H9 (cell line): ENCODE data around the gene SLC22A16. TPM values are rescaled to one million over a fixed set of nuclear protein-coding genes. Genes with fewer than 3 reads are reported as not detected.

ENCODE experiments used
- DNase-seq: peaks from one replicate; pipeline ENCODE4 v3.0.0-alpha.2; 2017
- H2AFZ ChIP-seq: one replicate; pipeline ENCODE4 v1.6.1; 2013; ENCODE audit warnings: mild to moderate bottlenecking, low read length, control low read depth, moderate library complexity
- H2AK5ac ChIP-seq: 2 replicates; pipeline ENCODE4 v1.6.1; 2013; ENCODE audit warnings: low read length, control low read depth, mixed read lengths; ENCODE audit not compliant: insufficient read length
- H2BK120ac ChIP-seq: one replicate; pipeline ENCODE4 v1.6.1; 2013; ENCODE audit warnings: low read depth, mild to moderate bottlenecking, low read length, control low read depth, inconsistent platforms; ENCODE audit not compliant: poor library complexity, severe bottlenecking
- H2BK12ac ChIP-seq: 2 replicates; pipeline ENCODE4 v1.6.1; 2013; ENCODE audit warnings: low read length, control low read depth, mixed read lengths, low read depth; ENCODE audit not compliant: insufficient read length
- H2BK15ac ChIP-seq: 2 replicates; pipeline ENCODE4 v1.6.1; 2013; ENCODE audit warnings: low read depth, low read length, control low read depth
- H2BK20ac ChIP-seq: one replicate; pipeline ENCODE4 v1.6.1; 2013; ENCODE audit warnings: low read depth, mild to moderate bottlenecking, low read length, control low read depth, inconsistent platforms; ENCODE audit not compliant: poor library complexity, severe bottlenecking
- H2BK5ac ChIP-seq: 2 replicates; pipeline ENCODE4 v1.6.1; 2013; ENCODE audit warnings: low read length, control low read depth, mixed read lengths; ENCODE audit not compliant: insufficient read length
- H3K14ac ChIP-seq: 2 replicates; pipeline ENCODE4 v1.6.1; 2013; ENCODE audit warnings: low read length, control low read depth; ENCODE audit not compliant: insufficient read depth
- H3K18ac ChIP-seq: 2 replicates; pipeline ENCODE4 v1.6.1; 2013; ENCODE audit warnings: low read depth, mild to moderate bottlenecking, mixed read lengths, low read length, control low read depth; ENCODE audit not compliant: insufficient read length
- H3K23ac ChIP-seq: 2 replicates; pipeline ENCODE4 v1.6.1; 2013; ENCODE audit warnings: low read length, control low read depth, mixed read lengths, low read depth; ENCODE audit not compliant: insufficient read length
- H3K23me2 ChIP-seq: 2 replicates; pipeline ENCODE4 v1.6.1; 2013; ENCODE audit warnings: low read depth, mild to moderate bottlenecking, mixed read lengths, low read length, control low read depth; ENCODE audit not compliant: insufficient read length, poor library complexity, severe bottlenecking
- H3K27ac ChIP-seq: 2 replicates; pipeline ENCODE4 v1.5.1; 2013; ENCODE audit warnings: low read length, control low read depth, mixed read lengths, low read depth; ENCODE audit not compliant: insufficient read length
- H3K27me3 ChIP-seq: 2 replicates; pipeline ENCODE4 v1.6.1; 2013; ENCODE audit warnings: low read length, control low read depth, inconsistent platforms; ENCODE audit not compliant: insufficient read depth
- H3K4ac ChIP-seq: 2 replicates; pipeline ENCODE4 v1.6.1; 2013; ENCODE audit warnings: low read depth, mild to moderate bottlenecking, control low read depth, inconsistent platforms, low read length, moderate library complexity
- H3K4me1 ChIP-seq: 2 replicates; pipeline ENCODE4 v1.6.1; 2013; ENCODE audit warnings: low read length, control low read depth, inconsistent platforms; ENCODE audit not compliant: insufficient read depth
- H3K4me2 ChIP-seq: 2 replicates; pipeline ENCODE4 v1.6.1; 2013; ENCODE audit warnings: low read length, control low read depth, mixed read lengths; ENCODE audit not compliant: insufficient read length, insufficient read depth
- H3K56ac ChIP-seq: 2 replicates; pipeline ENCODE4 v1.6.1; 2013; ENCODE audit warnings: low read depth, mild to moderate bottlenecking, mixed read lengths, low read length, control low read depth; ENCODE audit not compliant: insufficient read length
- H3K79me1 ChIP-seq: 2 replicates; pipeline ENCODE4 v1.6.1; 2013; ENCODE audit warnings: low read depth, mild to moderate bottlenecking, moderate library complexity, low read length, control low read depth, inconsistent platforms; ENCODE audit not compliant: insufficient read depth, poor library complexity, severe bottlenecking
- H3K79me2 ChIP-seq: 2 replicates; pipeline ENCODE4 v1.6.1; 2013; ENCODE audit warnings: low read length, control low read depth, inconsistent platforms; ENCODE audit not compliant: insufficient read depth
- H3K9ac ChIP-seq: 2 replicates; pipeline ENCODE4 v1.6.1; 2013; ENCODE audit warnings: low read length, control low read depth, mixed read lengths; ENCODE audit not compliant: insufficient read length; ENCODE audit errors: extremely low read depth
- H3K9me3 ChIP-seq: one replicate; pipeline ENCODE4 v1.6.1; 2013; ENCODE audit warnings: low read depth, low read length, inconsistent platforms; ENCODE audit not compliant: control insufficient read depth
- H3T11ph ChIP-seq: one replicate; pipeline ENCODE4 v1.6.1; 2013; ENCODE audit warnings: mild to moderate bottlenecking, low read length, control low read depth, inconsistent platforms
- H4K20me1 ChIP-seq: one replicate; pipeline ENCODE4 v1.6.1; 2013; ENCODE audit not compliant: control insufficient read depth, insufficient read length, insufficient read depth
- H4K5ac ChIP-seq: 2 replicates; pipeline ENCODE4 v1.6.1; 2013; ENCODE audit warnings: low read depth, mild to moderate bottlenecking, mixed read lengths, low read length, control low read depth; ENCODE audit not compliant: insufficient read length
- H4K8ac ChIP-seq: replicated peaks from 2 replicates; pipeline ENCODE4 v1.6.1; 2013; ENCODE audit warnings: low read length, control low read depth, mixed read lengths, low read depth; ENCODE audit not compliant: insufficient read length
- H4K91ac ChIP-seq: 2 replicates; pipeline ENCODE4 v1.6.1; 2013; ENCODE audit warnings: low read depth, mild to moderate bottlenecking, moderate library complexity, mixed read lengths, low read length, control low read depth; ENCODE audit not compliant: insufficient read length
- H3K27ac Mint-ChIP-seq, 3 experiments: 2 replicates in 2 of 3; 3 replicates in 1 of 3; pipeline ENCODE4 v1.8.0; 2020 to 2021; ENCODE audit warnings: mixed read lengths in 3 of 3, mild to moderate bottlenecking in 1 of 3, moderate library complexity in 1 of 3
- H3K27me3 Mint-ChIP-seq: 2 replicates; pipeline ENCODE4 v1.8.0; 2021; ENCODE audit warnings: low read depth, mild to moderate bottlenecking, moderate library complexity, mixed read lengths
- H3K36me3 Mint-ChIP-seq, 3 experiments: 2 replicates in 2 of 3; 3 replicates in 1 of 3; pipeline ENCODE4 v1.8.0; 2020 to 2021; ENCODE audit warnings: low read depth in 3 of 3, mixed read lengths in 3 of 3; ENCODE audit not compliant: insufficient read depth in 1 of 3
- H3K4me1 Mint-ChIP-seq, 2 experiments: 2 replicates each; pipeline ENCODE4 v1.8.0; 2020; ENCODE audit warnings: mixed read lengths in 2 of 2
- H3K4me3 Mint-ChIP-seq, 2 experiments: 2 replicates in 1 of 2; 3 replicates in 1 of 2; pipeline ENCODE4 v1.8.0; 2020 to 2021; ENCODE audit warnings: mild to moderate bottlenecking in 2 of 2, mixed read lengths in 2 of 2, moderate library complexity in 1 of 2
- H3K9me3 Mint-ChIP-seq, 2 experiments: 2 replicates in 1 of 2; 3 replicates in 1 of 2; pipeline ENCODE4 v1.8.0; 2020; ENCODE audit warnings: mild to moderate bottlenecking in 2 of 2, mixed read lengths in 2 of 2, moderate library complexity in 1 of 2
- CTCF ChIP-seq: fragments of 200-600 bp; sonication (generic); conservative IDR thresholded peaks from 3 replicates; pipeline ENCODE4 v1.8.0; 2021; ENCODE audit warnings: antibody characterized with exemption, mild to moderate bottlenecking
- WGBS: extraction: QIAGEN DNeasy Blood & Tissue Kit; methylation state at CpG from one replicate; pipeline ENCODE4 v1.1.7; 2013; ENCODE audit warnings: missing lambda C conversion rate, low lambda C conversion rate, mixed read lengths; ENCODE audit not compliant: insufficient read length; ENCODE audit errors: extremely low coverage; 5-methylcytosine and 5-hydroxymethylcytosine counted together
- total RNA-seq: library from RNA; stranded (reverse); gene quantifications from 2 replicates; pipeline ENCODE4 v1.2.1, GENCODE V29; 2021

SLC22A16 gene
- total RNA-seq, 1 experiment from 2014 or later, result not detected

- Histone ChIP-seq H3K4ac (no peak overlapping the region), H3K4me2 (no peak overlapping the region), H2BK20ac (no peak overlapping the region), H2BK15ac (no peak overlapping the region), H3K14ac (no peak overlapping the region), H3K18ac (no peak overlapping the region), H4K8ac (no peak overlapping the region), H3K56ac (no peak overlapping the region), H2AK5ac (no peak overlapping the region), H2BK12ac (no peak overlapping the region), H4K5ac (no peak overlapping the region), H4K20me1 (no peaks in the 10 kb centered on the region), H3K23me2 (no peaks in the 10 kb centered on the region), H3K27ac (no peak overlapping the region), H3K9me3 (no peaks in the 10 kb centered on the region), H2BK120ac (no peak overlapping the region), H3K4me1 (no peaks in the 10 kb centered on the region), H2AFZ (no peak overlapping the region), H3K79me1 (no peaks in the 10 kb centered on the region), H3T11ph (no peak overlapping the region), H2BK5ac (no peak overlapping the region), H3K27me3 (no peaks in the 10 kb centered on the region), H3K79me2 (no peaks in the 10 kb centered on the region), H4K91ac (no peak overlapping the region), H3K23ac (no peak overlapping the region), H3K9ac (no peak overlapping the region)
- no peaks in the 10 kb centered on the region; a peak in 1 of 4 replicates for H3K4me1 Mint-ChIP-seq
- no peaks in the 10 kb centered on the region for H3K36me3 Mint-ChIP-seq
- no peaks in the 10 kb centered on the region for H3K9me3 Mint-ChIP-seq
- H3K4me3 Mint-ChIP-seq, result no peak overlapping the region
- H3K27ac Mint-ChIP-seq, result no peak overlapping the region
- DNase-seq, result no peak
- WGBS, result no CpG with 5 or more reads among the region's 8 CpGs
- TF ChIP-seq CTCF, result no peak
- H3K27me3 Mint-ChIP-seq, result no peaks in the 10 kb centered on the region; the same call in 1 of the 2 replicates
Measured at GRCh38 chr6:110404607-110405006, 71.8 kb downstream of the SLC22A16 start.
